ENCODE data around the gene ADGRD2.

ADGRD2 gene

DNA sequence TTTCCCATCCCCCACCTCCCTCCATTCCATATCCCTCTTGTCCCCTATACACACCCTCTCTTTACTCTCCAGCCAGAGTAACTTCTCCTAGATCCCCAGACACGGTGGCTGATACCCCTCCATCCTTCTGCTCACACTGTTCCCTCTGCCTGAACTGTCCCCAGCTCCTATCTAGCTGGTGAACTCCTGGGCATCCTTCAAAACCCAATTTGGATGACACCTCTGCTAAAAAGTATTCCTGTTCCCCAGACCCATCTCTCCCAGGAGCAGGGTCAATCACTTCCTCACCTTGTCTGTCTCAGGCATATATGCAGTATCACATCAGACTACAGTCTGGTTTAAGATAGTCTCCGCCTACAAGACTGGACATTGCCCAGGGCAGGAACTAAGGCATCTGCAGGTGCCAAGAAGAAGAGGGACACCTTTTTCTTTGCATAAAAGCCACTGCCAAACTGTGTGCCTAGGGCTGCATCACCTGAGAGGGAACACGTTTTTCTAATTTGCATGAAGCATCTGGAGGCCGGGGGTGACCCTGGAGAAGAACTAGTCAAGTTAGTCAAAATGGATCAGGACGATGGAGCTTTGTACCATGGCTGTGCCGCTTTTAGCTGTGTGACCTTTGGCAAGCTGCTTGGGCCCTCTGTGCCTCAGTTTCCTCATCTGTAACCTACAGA lies 29.8 kb downstream of the ADGRD2 start:
- no peak for DNase-seq

DNA sequence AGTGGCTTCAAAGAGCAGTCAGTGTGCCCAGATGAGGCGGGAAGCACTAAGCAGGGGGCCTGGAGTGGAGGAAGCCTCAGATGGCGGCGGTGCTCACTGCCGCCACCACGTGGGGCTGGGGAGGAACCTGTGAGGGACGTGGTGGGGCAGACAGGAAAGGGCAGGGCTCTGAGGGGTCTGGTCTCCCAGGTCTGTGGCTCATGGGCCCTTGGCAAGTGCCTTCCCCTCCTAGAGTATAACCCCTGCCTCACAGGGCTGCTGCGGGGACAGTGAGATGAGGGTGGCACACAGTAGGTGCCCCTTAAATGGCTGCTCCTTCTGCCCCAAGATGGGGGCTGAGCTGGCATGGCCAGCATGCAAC lies 30.4 kb downstream of the ADGRD2 start:
- no peak for DNase-seq

DNA sequence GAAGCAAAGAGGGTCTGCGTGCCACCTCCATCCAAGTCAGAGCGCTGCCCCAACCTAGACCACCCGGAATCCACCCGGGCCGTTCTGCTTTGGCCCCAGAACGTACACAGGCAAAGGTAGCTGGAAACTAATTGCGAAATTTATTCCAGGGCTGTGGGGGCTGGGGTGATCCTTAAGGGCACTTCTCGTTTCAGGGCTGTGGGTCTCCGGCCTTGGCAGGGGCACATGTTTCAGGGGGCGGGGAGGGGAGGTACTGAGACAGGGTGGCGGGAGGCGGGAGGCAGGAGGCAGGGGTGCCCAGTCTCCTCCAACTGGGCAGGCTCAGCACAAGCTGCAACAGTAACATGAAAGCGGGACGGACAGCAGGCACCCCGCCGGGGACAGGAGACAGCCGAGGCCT lies 30.9 kb downstream of the ADGRD2 start:
- no peak for DNase-seq

DNA sequence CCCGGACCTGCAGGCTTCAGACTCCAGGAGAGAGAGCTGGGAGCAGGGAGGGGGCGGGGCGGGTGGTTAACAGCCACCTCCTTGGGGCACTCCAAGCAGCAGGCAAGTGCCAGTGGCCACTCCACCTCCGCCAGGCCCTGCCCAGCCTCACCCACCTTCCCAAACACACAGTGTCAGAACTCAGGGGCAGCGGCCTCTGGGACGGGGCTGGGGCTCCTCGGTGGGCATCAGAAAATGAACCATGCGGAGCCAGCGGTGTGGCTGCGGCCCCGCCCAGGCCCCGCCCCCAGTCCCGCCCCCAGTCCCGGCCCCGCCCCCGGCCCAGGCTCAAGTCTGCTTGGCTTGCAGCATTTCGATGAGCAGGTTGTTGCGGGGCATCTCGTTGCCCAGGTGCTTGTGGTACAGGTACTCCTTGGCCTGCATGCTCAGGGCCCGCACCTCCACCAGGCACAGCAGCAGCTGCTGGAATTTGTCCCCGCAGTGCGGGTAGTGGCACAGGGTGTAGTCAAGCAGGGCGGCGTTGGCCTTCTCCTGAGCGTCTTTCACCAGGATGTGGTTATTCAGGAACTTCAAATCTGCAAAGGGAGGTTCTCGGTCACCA lies 32.3 kb downstream of the ADGRD2 start:
- no peak for DNase-seq

DNA sequence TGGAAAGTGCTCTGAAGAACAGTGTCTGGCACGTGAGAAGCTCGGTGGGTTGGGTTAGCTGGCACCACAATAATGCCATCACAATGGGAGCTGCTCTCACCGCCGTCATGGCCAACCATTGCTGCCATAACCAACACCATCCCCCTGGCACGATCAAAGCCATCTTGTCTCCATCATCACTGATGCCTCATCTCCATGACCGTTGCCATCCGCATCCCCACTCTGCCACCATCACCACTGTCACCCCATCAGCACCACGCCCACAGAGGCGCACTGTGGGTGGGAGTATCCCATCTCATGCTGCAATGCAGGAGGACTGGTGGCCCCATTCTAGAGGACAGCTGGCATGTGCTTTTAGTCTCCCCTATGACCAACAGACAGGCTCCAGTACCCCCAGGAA lies 33.2 kb downstream of the ADGRD2 start:
- no peak for DNase-seq

DNA sequence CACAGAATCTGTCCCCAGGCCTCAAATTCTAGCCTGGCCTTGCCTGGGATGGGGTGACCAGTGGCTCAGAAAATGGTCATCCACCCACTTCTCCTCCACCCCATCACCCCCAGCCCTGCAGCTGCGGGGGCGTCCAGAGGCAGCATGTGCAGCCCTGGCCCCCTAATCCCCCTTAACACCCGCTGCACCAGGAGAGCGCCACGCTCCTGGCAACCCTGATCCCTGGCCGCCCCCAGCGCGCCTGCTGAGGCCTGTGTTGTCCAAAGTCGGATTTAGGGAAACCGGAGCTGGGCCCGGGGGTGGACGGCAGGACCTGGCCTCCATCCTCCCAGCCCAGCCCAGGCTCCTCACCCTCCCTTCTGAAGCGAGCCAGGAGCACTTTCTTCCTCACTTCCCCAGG lies 35.0 kb downstream of the ADGRD2 start:
- no peak for DNase-seq

DNA sequence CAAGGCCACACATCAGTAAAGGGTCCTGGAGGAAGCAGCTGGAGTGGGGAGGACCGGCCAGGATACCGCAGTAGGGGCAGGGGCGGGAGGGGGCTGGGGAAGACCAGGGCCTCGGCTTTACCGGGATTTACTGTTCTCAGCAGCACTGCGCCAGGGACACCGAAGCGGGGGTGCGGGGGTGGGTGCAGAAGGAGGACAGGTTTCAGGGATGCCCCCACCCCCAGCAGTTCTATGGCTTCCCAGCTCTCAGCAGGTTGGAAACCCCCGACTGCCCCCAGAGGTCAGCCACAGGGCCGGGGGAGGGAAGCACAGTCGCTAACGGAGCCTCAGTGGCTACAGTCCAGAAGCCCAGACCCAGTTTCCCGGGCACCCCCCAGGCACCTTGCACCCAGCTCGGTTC lies 35.7 kb downstream of the ADGRD2 start:
- no peak for DNase-seq

DNA sequence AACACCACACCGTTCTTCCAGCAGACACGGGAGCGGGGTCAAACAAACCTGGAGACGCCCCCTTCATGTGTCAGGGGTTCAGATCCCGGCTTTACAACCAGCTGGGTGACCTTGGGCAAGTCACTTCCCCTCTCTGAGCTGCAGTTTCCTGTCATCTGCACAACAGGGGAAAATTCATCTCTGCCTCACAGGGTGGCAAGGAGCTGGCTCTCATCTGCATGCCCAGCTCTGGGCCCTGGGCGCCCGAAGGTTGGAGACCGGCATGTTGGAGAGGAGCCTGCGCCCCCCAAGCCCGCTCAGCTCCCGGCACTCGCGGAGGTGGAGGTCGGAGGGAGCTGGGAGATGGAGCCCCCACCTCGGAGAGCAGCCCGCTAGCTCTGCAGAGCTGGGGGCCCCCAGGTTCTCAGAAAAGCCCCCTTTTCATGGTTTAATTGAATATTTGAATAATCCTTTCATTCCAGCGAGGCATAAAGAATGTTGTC lies 36.6 kb downstream of the ADGRD2 start:
- no peak for DNase-seq

DNA sequence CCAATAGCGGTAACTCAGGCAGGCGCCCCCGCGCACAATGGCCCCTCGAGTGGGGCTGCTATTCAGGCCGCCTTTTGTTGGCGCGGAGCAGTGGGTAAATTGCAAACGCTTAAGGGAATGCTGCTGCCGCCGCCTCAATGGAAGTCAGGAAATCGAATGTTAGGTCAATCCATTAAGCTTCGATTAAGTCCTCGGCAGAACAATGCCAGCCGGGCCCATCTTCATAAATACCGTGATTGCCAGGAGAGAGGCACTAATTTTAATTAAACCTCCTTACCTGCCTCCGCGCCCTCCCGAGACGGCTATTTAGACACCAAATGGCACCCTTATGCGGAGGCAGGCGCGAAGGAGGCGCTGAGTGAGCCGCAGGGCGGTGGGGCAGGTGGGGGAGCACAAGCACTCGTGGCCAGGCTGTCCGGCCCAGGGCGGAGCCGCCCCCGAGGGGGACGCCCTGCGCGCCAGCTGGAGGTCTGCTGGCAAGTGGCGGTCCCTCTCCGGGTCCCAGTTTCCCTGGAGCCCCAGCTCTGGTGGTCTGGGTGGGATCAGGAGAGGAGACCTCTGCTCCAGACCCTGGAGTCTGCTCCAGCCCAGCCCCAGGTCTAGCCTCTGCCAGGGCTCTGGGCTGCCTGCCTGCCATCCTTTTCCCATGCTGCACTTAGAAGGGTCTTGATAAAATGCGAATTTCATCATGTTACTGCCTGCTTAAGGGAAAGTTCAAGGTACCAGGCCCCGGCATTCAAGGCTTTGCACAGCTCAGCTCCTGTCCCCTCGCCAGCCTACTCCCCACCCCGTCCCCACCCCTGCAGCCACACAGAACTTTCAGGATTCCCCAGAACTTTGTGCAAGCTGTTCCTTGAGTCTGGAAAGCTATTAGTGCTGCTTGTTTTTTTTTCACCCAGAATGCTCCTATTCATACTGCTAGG lies 37.3 kb downstream of the ADGRD2 start:
- DNase-seq = no peak

DNA sequence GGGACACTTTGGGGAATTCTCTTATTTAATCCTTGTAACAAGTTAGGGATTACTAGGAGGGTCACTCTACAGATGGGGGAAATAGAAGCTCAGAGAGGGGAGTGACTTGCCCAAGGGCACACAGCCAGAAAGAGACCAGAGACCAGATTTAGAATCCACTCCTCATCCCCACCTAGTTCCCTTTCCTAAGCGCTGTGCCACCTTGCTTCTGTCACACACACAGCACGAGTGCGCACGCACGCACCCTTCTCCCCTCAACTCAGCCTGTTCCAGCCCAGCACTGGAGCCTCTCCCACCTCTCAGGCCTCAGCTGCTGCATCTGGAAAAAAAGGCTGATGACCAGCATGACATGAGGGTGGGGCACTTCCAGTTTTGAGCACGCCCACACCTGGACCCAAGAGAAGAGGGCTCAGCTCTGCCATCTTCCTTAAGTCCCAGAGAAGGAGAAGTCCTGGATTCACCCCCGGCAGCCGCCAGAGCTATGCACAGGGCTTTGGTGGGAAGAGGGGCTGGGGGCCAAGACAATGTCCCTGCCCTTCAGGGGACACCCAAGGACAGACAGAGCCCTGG lies 38.5 kb downstream of the ADGRD2 start:
- DNase-seq = no peak

DNA sequence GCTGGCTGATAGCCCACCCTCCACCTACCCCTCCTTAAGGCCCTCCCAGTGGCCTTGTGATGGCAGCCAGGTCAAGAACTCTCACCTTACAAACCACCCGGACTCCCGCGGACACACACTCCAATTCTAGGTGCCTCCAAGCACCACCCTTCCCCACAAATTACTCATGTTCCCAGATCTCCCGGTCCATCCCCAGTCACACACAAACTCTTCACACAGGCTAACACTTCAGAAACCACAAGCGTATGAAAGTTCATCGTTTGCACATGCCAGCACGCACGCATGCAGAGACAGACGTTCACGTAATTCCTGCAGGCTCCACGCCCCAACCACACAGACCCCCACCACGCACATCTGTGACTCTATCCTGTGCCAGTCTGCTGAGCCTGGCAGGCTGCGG lies 39.0 kb downstream of the ADGRD2 start:
- no peak for DNase-seq

DNA sequence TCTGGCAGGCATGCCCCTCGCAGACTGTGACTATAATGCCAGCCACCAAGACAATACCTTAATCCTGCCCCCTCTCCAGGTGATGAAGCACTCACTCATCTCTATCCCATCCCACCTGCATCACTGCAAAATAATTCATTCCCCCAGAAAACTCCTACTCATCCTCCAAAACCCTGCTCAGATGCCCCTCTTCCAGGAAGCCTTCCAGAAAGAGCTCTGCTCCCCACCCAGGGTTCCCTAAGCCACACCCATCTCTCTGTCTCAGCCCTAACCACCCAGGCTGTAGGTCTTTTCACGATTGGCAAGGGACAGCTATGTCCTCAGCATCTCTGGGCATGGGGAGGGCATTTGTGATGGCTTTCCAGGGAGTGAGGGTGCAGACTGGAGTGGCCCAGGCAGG lies 39.8 kb downstream of the ADGRD2 start:
- no peak for DNase-seq

DNA sequence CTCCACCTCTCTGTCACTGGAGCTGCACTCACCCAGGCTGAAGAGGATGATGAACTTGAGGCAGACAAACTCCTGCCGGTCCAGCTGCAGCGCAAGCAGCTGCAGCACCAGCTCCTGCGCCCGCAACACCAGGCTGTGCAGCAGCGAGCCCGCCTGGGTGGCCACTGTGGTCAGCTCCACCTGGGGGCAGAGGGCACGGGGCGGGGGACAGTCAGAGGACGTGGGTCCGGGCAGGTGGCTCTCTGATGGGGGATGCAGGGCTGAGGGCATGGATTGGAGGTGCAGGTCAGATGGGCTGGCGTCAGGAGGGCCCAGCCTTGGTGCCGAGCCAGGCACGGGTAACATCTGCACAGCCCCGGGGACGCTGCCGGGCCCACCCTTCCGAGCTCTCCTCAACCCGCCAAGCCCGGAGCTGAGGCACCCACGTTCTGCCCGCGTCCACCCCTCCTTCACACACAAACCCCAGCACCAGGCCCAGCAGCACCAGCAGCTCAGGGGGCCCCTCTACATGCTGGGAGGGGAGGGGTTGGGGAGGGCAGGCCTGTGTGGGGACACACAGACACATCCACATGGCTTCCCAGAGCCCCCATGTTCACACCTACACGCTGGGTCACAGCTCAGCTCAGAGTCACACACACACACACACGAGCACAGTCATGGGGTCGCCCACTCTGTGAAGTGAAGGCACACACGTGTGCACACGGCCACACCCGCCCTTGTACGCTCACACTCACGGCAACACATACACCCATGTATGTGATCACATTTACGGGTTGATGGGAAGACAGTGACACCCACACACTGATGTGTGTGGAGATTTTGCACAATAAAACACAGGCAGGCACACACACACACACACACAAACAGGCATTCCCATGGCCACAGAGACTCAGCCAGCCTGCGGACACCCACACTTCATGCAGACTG lies 41.1 kb downstream of the ADGRD2 start:
- no peak for DNase-seq

DNA sequence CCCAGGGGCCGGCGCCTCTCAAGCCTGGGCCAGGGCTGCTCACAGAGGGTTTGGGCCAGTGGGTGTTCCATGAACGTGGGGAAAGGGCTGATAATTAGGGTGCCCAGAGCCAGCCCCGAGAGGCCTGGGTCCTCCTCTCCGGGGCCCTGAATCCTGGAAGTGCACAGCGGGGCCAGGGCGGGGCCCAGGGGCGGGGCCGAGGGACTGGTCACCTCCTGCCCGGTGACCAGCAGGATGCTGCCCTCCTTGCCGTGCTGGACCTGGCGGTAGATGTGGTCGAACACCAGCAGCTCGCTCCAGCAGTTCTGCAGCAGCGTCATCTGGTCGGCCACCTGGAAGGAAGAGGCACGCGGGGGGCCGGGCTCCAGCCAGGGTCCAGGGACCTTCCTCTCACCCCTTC lies 42.6 kb downstream of the ADGRD2 start:
- no peak for DNase-seq

DNA sequence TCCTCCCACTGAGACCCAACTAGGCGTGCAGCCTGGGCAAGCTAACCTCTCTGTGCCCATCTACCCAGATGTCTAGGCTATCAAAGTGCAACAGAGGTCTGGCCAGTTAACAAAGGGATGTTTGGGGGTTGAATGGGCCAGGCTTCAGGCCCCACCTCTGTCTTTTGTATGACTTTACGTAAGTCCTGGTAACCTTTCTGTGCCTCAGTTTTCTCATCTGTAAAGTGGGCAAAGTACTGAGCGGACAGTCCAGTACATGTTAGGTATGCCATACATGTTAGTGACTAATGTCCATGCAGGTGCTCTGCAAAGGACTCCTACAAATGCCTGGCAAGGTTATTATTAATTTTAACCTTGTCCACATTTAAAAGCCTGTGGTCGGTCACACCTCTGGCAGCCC lies 43.0 kb downstream of the ADGRD2 start:
- DNase-seq = no peak

DNA sequence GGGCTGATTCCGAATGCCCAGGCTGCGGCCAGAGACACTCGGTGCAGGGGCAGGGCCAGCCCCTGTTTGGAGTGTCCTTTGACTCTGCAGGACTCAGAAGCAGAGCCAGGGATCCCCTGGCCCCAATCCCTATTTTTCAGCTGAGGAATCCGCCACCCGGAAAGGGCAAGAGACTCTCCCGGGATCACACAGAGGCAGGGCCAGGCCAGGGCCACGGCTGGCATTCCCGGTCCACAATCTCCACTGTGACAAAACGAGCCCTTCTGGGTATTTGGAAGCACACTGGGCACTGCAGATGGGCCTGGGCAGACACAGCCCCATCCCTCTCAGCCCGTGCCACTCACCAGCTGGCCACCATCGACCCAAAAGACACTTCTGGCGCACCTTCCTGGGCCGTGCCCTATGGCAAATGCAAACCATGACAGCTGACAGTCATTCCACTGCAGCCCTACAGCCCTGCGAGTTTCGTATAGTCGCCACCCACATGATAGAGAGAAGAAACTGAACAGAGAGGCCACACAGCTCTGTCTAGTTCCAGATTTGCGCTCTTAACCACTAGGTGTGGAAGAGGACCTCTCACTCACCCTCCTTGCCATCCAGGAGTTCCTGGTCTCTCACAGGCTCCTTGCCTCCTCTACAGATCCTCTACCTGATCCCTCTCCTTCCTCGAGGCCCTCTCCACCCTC lies 43.7 kb downstream of the ADGRD2 start:
- no peak for DNase-seq

DNA sequence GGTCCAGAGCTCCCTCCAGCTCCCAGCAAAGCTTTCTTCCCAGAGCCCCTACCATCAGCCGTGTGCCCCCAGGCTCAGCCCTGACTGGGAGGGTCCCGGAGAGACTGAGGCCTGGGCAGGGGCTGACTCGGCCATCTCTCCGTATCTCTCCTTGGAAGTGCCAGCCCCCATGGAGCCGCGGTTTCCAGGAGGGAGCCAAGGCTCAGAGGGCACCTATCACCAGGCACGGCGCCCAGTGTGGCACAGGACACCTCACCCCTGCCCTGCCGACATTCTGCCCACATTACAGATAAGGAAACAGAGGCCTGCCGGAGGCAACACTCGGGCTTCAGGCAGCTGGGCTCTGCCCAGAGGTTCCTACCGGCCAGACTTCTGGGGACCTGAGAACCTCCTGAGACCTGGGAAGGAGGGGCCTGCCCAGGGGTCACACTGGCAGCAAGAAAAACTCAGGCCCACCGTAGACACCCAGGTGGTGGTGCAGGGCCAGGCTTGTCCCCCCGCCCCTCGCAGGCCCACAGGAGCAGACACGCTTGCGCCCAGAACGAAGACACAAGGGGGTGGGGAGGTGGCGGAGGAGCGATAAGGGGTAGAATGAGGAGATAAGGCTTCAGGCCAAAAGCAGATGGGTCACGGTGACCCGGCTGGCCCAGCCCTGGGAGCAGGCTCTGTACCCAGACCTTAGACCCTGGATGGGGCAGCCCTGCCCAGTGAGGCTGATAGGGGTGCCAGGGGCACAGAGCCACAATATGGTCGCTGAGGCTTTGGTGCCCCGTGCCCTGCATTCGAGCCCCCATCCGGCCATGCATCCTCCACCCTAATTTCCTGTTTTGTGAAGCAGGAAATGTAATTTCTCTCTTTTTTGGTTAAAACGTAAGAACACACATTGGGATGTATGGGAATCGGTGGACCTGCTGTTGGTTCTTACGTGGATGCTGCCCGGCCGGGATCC lies 45.1 kb downstream of the ADGRD2 start:
- DNase-seq = no peak

DNA sequence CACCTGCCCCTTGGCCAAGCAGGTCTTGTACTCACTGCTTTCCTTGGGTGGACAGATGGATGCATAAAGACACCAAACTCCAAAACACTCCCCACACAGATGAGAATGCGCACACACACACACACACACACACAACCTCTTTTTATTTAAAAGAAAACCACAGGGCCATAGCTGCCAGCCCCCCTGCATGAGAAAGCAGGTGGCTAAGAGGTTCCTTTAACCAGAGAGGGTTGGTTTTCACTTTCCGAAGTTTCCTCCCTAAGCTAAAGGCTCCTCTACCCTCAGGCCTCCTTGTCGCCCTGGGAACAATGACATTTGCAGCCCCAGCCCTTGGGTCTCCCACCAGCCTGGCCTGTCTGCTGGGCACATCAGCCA lies 45.8 kb downstream of the ADGRD2 start:
- no peak for DNase-seq

DNA sequence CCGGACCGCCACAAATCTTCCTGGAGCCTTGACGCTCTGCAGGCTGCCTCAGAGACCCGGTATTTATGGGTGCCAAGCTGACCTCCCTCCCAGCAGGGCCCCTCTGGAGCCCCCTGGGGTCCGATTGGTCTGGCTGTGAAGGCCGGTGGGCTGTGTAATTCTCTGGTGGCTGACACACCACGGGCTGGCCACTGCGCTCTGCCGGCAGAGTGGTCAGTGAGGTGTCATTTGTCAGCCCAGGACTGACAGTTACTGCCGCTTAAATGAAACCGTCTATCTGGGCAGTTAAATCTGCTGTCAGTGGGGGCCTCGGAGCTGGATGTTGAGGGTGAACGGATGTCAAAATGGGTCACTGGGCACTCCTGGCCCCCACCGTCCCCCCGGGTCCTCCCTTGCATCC lies 46.2 kb downstream of the ADGRD2 start:
- DNase-seq = no peak

DNA sequence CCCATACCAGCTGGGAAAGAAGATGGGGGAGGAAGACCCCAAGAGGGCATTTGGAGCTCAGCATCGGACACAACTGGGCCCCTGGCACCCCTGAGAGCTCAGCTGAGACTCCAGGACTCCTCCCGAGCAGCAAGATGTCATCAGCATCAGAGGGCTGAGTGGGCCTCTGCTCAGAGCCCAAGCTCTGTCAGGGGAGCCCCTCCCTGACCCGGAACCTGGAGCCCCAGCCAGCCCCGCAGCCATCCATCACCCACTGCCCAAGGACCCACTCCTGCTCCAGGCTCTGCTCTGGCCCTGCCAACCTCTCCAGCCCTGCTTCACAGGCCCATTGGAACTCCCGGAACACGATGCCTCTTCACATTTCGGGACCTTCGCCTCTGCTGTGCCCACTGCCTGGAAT lies 47.2 kb downstream of the ADGRD2 start:
- no peak for DNase-seq

DNA sequence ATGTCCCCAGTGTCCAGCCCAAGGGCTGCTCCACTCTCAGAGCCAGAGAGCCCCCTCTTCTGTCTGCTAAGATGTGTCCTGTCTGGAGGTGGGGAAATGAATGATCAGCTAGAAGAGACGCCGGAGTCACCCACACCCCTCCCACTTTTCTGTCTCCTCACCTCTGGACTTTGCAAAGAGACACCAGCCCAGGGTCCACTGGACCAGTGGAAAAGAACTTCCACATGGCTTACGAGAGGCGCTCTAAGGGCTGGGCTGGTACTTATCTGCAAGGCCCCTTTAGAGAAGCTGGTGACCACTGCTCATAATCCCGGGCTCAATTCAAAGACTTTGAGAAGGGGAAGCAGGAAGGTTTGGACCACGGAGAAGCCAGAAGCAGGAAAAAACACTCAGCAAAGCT lies 47.8 kb downstream of the ADGRD2 start:
- DNase-seq = no peak
